ENCODE data around the gene KIF3A.

DNA sequence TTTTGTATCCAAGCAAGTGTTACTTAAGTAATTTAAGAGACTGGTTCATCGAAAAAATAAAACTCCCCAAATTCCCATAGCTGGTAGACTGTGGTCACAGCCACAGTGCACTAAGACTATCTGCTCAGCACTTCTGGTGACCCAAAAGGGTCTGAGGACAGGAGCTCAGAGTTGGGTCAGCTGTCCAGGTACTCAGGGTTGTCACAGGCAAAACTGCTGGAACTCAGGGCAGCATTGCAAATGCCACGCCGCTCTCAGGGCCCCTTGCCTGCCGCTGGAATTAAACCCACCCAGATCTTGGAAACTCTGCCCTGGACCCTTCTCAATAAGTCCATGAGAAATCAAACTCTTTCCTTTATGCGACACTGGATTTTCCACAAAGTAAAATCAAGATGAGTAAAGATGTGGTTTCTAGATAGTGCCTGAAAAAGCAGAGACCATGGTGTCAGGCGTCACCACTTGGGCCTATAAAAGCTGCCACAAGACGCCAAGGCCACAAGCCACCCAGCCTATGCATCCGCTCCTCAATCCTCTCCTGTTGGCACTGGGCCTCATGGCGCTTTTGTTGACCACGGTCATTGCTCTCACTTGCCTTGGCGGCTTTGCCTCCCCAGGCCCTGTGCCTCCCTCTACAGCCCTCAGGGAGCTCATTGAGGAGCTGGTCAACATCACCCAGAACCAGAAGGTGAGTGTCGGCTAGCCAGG is 79.5 kb downstream of the KIF3A start, which contains the start of gene IL13:
- TF ChIP-seq, protein P1, sequence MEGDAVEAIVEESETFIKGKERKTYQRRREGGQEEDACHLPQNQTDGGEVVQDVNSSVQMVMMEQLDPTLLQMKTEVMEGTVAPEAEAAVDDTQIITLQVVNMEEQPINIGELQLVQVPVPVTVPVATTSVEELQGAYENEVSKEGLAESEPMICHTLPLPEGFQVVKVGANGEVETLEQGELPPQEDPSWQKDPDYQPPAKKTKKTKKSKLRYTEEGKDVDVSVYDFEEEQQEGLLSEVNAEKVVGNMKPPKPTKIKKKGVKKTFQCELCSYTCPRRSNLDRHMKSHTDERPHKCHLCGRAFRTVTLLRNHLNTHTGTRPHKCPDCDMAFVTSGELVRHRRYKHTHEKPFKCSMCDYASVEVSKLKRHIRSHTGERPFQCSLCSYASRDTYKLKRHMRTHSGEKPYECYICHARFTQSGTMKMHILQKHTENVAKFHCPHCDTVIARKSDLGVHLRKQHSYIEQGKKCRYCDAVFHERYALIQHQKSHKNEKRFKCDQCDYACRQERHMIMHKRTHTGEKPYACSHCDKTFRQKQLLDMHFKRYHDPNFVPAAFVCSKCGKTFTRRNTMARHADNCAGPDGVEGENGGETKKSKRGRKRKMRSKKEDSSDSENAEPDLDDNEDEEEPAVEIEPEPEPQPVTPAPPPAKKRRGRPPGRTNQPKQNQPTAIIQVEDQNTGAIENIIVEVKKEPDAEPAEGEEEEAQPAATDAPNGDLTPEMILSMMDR (IDR thresholded peaks at IDR 0.05; ENCODE audit: low read length) = no peak
- no peak for TF ChIP-seq EZH2 (IDR thresholded peaks at IDR 0.05; ENCODE audit: borderline replicate concordance, low read length)
